Femur (tissue), 1 donor: ENCODE results near the gene FRMD8.
A peak's percentile ranks its signal among the peaks of the same experiment; 100 is the strongest.

Experiments
- DNase-seq: peaks from one replicate; pipeline ENCODE4 v3.0.0-alpha.2; 2017

The FRMD8 gene

GRCh38 chr11:65426839-65427690, 40.6 kb downstream of the FRMD8 start:
- peak; percentile 40 for DNase-seq

- DNase-seq, result peak; percentile 26
Observed at GRCh38 chr11:65427691-65428577, 41.5 kb downstream of the FRMD8 start.

- DNase-seq, result no peak
Observed at GRCh38 chr11:65428578-65429067, 42.2 kb downstream of the FRMD8 start.

- DNase-seq, result no peak
Observed at GRCh38 chr11:65429068-65429681, 42.7 kb downstream of the FRMD8 start.

GRCh38 chr11:65429724-65430405, 43.4 kb downstream of the FRMD8 start:
- peak; percentile 85 for DNase-seq

- DNase-seq, result no peak
Observed at GRCh38 chr11:65430406-65431217, 44.2 kb downstream of the FRMD8 start.

- DNase-seq, result no peak
Observed at GRCh38 chr11:65431451-65432099, 45.1 kb downstream of the FRMD8 start.

- no peak for DNase-seq
Observed at GRCh38 chr11:65432100-65432650, 45.7 kb downstream of the FRMD8 start.

GRCh38 chr11:65432686-65433582, 46.5 kb downstream of the FRMD8 start:
- DNase-seq, result no peak

GRCh38 chr11:65433657-65434056, 47.2 kb downstream of the FRMD8 start:
- no peak for DNase-seq

- DNase-seq, result no peak
Observed at GRCh38 chr11:65434057-65434666, 47.7 kb downstream of the FRMD8 start.

GRCh38 chr11:65434667-65435410, 48.4 kb downstream of the FRMD8 start:
- DNase-seq, result no peak

GRCh38 chr11:65435411-65435931, 49.0 kb downstream of the FRMD8 start:
- no peak for DNase-seq

GRCh38 chr11:65435981-65436411, 49.6 kb downstream of the FRMD8 start:
- DNase-seq, result no peak

GRCh38 chr11:65436412-65437032, 50.1 kb downstream of the FRMD8 start:
- no peak for DNase-seq

GRCh38 chr11:65437436-65438227, 51.2 kb downstream of the FRMD8 start:
- DNase-seq, result no peak
